Kidney capillary endothelial cell (primary cell): ENCODE data around the gene IL1R1.

ENCODE experiments used
- DNase-seq: peaks from one replicate; pipeline ENCODE4 v3.0.0-alpha.2; 2018; ENCODE audit warnings: low spot score

The IL1R1 gene

GRCh38 chr2:102176172-102176571, 33.6 kb downstream of the IL1R1 start:
- DNase-seq = no peak

- DNase-seq = no peak
Observed at GRCh38 chr2:102177814-102178478, 35.4 kb downstream of the IL1R1 start.

GRCh38 chr2:102179061-102179460, 36.5 kb downstream of the IL1R1 start:
- DNase-seq = no peak

GRCh38 chr2:102179788-102180686, 37.5 kb downstream of the IL1R1 start:
- no peak for DNase-seq

GRCh38 chr2:102180687-102180999, 38.1 kb downstream of the IL1R1 start:
- DNase-seq = no peak

- DNase-seq = no peak
Observed at GRCh38 chr2:102181376-102181775, 38.8 kb downstream of the IL1R1 start.

GRCh38 chr2:102181919-102182635, 39.5 kb downstream of the IL1R1 start:
- no peak for DNase-seq

GRCh38 chr2:102184018-102184417, 41.5 kb downstream of the IL1R1 start:
- no peak for DNase-seq

- no peak for DNase-seq
Observed at GRCh38 chr2:102184568-102184967, 42.0 kb downstream of the IL1R1 start.

- DNase-seq = peak; percentile 30
Observed at GRCh38 chr2:102185347-102185746, 42.8 kb downstream of the IL1R1 start.

GRCh38 chr2:102186791-102187495, 44.4 kb downstream of the IL1R1 start, which contains the start of gene IL1RL2:
TSS of gene IL1RL2 (plus strand) at chr2:102187023. CDS start at chr2:102187868, 845 bp downstream.
- DNase-seq = no peak

GRCh38 chr2:102187496-102188150, 45.1 kb downstream of the IL1R1 start:
- DNase-seq = peak; percentile 19

GRCh38 chr2:102190430-102191107, 48.0 kb downstream of the IL1R1 start:
- no peak for DNase-seq

- no peak for DNase-seq
Observed at GRCh38 chr2:102191501-102191900, 49.0 kb downstream of the IL1R1 start.

GRCh38 chr2:102193074-102193473, 50.5 kb downstream of the IL1R1 start:
- no peak for DNase-seq

GRCh38 chr2:102194609-102195268, 52.2 kb downstream of the IL1R1 start:
- DNase-seq = no peak

GRCh38 chr2:102197389-102198137, 55.0 kb downstream of the IL1R1 start:
- DNase-seq = no peak

- no peak for DNase-seq
Observed at GRCh38 chr2:102200539-102200938, 58.0 kb downstream of the IL1R1 start.

- DNase-seq = no peak
Observed at GRCh38 chr2:102204638-102205037, 62.1 kb downstream of the IL1R1 start.
